ENCODE measurements around the gene S100A14. TPM values are rescaled to one million over a fixed set of nuclear protein-coding genes. Genes with fewer than 3 reads are reported as not detected.
A peak's percentile ranks its signal among the peaks of the same experiment; 100 is the strongest.

S100A14 gene
- total and polyA plus RNA-seq, 9 of the 15 experiments (the other 6 are each of a cell fraction or from before 2014, with no cell fraction given), result 0.10 to 0.64 (median 0.24) TPM; not detected in 3

- no peak for TF ChIP-seq SMARCB1 (IDR thresholded peaks at IDR 0.05; ENCODE audit: insufficient read length, low read depth)
- no peak for TF ChIP-seq BHLHE40 (IDR thresholded peaks at IDR 0.05; ENCODE audit: low read length)
- TF ChIP-seq MED1 (CRISPR knock-in tag; IDR thresholded peaks at IDR 0.05; ENCODE audit: borderline replicate concordance), result no peak
- TF ChIP-seq TFAM (CRISPR knock-in tag; conservative IDR thresholded peaks at IDR 0.05), result no peak
- no peak for TF ChIP-seq FOXK2 (conservative IDR thresholded peaks at IDR 0.05 in 1 of 2, IDR thresholded peaks at IDR 0.05 in 1 of 2; ENCODE audit: low read depth in 2 of 2)
- TF ChIP-seq HMGN3 (IDR thresholded peaks at IDR 0.05; ENCODE audit: borderline replicate concordance, extremely low read depth, insufficient read length, low read depth, low read length), result peak; percentile 58
- no peak for TF ChIP-seq RBM17 (IDR thresholded peaks at IDR 0.05; ENCODE audit: borderline replicate concordance, low read depth, low read length)
- TF ChIP-seq MAX (CRISPR knock-in tag; IDR thresholded peaks at IDR 0.05), result no peak
- TF ChIP-seq ZNF583 (CRISPR knock-in tag; IDR thresholded peaks at IDR 0.05), result no peak
- TF ChIP-seq TCFL5 (CRISPR knock-in tag; conservative IDR thresholded peaks at IDR 0.05), result no peak
- TF ChIP-seq ZC3H11A (IDR thresholded peaks at IDR 0.05; ENCODE audit: low read depth, low read length), result no peak
- no peak for TF ChIP-seq NR4A1 (CRISPR knock-in tag; IDR thresholded peaks at IDR 0.05)
- peak; percentile 51; the same call in 1 of the 2 replicates for TF ChIP-seq NR4A1 (tag; IDR thresholded peaks at IDR 0.05)
- no peak for TF ChIP-seq BRD9 (IDR thresholded peaks at IDR 0.05; ENCODE audit: low read depth, partially characterized antibody)
- TF ChIP-seq, protein P1, sequence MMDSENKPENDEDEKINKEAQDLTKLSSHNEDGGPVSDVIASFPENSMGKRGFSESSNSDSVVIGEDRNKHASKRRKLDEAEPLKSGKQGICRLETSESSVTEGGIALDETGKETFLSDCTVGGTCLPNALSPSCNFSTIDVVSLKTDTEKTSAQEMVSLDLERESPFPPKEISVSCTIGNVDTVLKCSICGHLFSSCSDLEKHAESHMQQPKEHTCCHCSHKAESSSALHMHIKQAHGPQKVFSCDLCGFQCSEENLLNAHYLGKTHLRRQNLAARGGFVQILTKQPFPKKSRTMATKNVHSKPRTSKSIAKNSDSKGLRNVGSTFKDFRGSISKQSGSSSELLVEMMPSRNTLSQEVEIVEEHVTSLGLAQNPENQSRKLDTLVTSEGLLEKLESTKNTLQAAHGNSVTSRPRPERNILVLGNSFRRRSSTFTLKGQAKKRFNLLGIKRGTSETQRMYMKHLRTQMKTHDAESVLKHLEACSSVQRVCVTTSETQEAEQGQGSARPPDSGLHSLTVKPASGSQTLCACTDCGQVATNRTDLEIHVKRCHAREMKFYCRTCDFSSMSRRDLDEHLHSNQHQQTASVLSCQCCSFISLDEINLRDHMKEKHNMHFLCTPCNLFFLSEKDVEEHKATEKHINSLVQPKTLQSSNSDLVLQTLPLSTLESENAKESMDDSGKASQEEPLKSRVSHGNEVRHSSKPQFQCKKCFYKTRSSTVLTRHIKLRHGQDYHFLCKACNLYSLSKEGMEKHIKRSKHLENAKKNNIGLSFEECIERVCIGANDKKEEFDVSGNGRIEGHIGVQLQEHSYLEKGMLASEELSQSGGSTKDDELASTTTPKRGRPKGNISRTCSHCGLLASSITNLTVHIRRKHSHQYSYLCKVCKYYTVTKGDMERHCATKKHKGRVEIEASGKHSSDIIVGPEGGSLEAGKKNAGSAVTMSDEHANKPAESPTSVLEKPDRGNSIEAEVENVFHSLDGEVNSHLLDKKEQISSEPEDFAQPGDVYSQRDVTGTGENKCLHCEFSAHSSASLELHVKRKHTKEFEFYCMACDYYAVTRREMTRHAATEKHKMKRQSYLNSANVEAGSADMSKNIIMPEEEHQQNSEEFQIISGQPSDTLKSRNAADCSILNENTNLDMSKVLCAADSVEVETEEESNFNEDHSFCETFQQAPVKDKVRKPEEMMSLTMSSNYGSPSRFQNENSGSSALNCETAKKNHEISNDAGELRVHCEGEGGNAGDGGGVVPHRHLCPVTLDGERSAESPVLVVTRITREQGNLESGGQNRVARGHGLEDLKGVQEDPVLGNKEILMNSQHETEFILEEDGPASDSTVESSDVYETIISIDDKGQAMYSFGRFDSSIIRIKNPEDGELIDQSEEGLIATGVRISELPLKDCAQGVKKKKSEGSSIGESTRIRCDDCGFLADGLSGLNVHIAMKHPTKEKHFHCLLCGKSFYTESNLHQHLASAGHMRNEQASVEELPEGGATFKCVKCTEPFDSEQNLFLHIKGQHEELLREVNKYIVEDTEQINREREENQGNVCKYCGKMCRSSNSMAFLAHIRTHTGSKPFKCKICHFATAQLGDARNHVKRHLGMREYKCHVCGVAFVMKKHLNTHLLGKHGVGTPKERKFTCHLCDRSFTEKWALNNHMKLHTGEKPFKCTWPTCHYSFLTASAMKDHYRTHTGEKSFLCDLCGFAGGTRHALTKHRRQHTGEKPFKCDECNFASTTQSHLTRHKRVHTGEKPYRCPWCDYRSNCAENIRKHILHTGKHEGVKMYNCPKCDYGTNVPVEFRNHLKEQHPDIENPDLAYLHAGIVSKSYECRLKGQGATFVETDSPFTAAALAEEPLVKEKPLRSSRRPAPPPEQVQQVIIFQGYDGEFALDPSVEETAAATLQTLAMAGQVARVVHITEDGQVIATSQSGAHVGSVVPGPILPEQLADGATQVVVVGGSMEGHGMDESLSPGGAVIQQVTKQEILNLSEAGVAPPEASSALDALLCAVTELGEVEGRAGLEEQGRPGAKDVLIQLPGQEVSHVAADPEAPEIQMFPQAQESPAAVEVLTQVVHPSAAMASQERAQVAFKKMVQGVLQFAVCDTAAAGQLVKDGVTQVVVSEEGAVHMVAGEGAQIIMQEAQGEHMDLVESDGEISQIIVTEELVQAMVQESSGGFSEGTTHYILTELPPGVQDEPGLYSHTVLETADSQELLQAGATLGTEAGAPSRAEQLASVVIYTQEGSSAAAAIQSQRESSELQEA (IDR thresholded peaks at IDR 0.05; ENCODE audit: low read depth), result no peak
- no peak for TF ChIP-seq NR2F6 (CRISPR knock-in tag; IDR thresholded peaks at IDR 0.05)
- TF ChIP-seq ZNF398 (CRISPR knock-in tag; IDR thresholded peaks at IDR 0.05), result no peak
- TF ChIP-seq DDX20 (tag; IDR thresholded peaks at IDR 0.05; ENCODE audit: low read depth), result no peak
- no peak for TF ChIP-seq MIER1 (IDR thresholded peaks at IDR 0.05; ENCODE audit: low read depth)
Observed at GRCh38 chr1:153658400-153659174, 42.5 kb upstream of the S100A14 start, which contains the start of gene SNAPIN (continued).

Data from K562 (cell line).